ENCODE measurements around the gene PCDHGA8. TPM values are rescaled to one million over a fixed set of nuclear protein-coding genes. Genes with fewer than 3 reads are reported as not detected.
"Not testable (repeated sequence)": the region's sequence is repeated elsewhere in the genome, so short reads cannot be mapped to it uniquely, and the experiment has no call there.

The PCDHGA8 gene
- total RNA-seq, 1 experiment from 2014 or later: 0.07 TPM

GRCh38 chr5:141432308-141432707 lies 39.9 kb downstream of the PCDHGA8 start:
- DNase-seq (ENCODE audit: low read depth): not testable (repeated sequence)

GRCh38 chr5:141432726-141433125 lies 40.3 kb downstream of the PCDHGA8 start:
- DNase-seq (ENCODE audit: low read depth): not testable (repeated sequence)

- no peak for DNase-seq (ENCODE audit: low read depth)
Measured at GRCh38 chr5:141434006-141434405, 41.6 kb downstream of the PCDHGA8 start.

GRCh38 chr5:141437221-141437620 lies 44.8 kb downstream of the PCDHGA8 start:
- no peak for DNase-seq (ENCODE audit: low read depth)

- peak; percentile 7 for DNase-seq (ENCODE audit: low read depth)
Measured at GRCh38 chr5:141439411-141440141, 47.1 kb downstream of the PCDHGA8 start.

- DNase-seq (ENCODE audit: low read depth): no peak
Measured at GRCh38 chr5:141440341-141440740, 47.9 kb downstream of the PCDHGA8 start.

GRCh38 chr5:141441571-141442170 lies 49.2 kb downstream of the PCDHGA8 start:
- no peak for DNase-seq (ENCODE audit: low read depth)

Other genes with a start within 250 kb of the PCDHGA8 start
- 0.49 and 0.62 TPM in 2 replicates for gene PCDHB6, start 242.6 kb upstream of the PCDHGA8 start, total RNA-seq (2014; rRNA removed; shearing (Covaris generic))
- 1.7 and 2.1 TPM in 2 replicates for gene PCDHB7, start 220.0 kb upstream of the PCDHGA8 start, total RNA-seq (2014; rRNA removed; shearing (Covaris generic))
- gene PCDHB8, start 214.8 kb upstream of the PCDHGA8 start, total RNA-seq (2014; rRNA removed; shearing (Covaris generic)): 0.98 and 3.8 TPM in 2 replicates
- gene PCDHB16, start 210.2 kb upstream of the PCDHGA8 start, total RNA-seq (2014; rRNA removed; shearing (Covaris generic)): 3.0 and 8.6 TPM in 2 replicates
- gene PCDHB9, start 205.5 kb upstream of the PCDHGA8 start, total RNA-seq (2014; rRNA removed; shearing (Covaris generic)): 1.6 and 9.3 TPM in 2 replicates
- 0.49 and 1.3 TPM in 2 replicates for gene PCDHB10, start 200.3 kb upstream of the PCDHGA8 start, total RNA-seq (2014; rRNA removed; shearing (Covaris generic))
- gene PCDHB11, start 193.0 kb upstream of the PCDHGA8 start, total RNA-seq (2014; rRNA removed; shearing (Covaris generic)): 0.25 and 0.49 TPM in 2 replicates
- gene PCDHB12, start 183.9 kb upstream of the PCDHGA8 start, total RNA-seq (2014; rRNA removed; shearing (Covaris generic)): 1.7 and 2.6 TPM in 2 replicates
- 0.39 and 0.42 TPM in 2 replicates for gene PCDHB13, start 178.7 kb upstream of the PCDHGA8 start, total RNA-seq (2014; rRNA removed; shearing (Covaris generic))
- gene PCDHB14, start 169.3 kb upstream of the PCDHGA8 start, total RNA-seq (2014; rRNA removed; shearing (Covaris generic)): 0.44 and 1.9 TPM in 2 replicates
- 0.17 TPM in 1 of 2 replicates, not detected in the other for gene PCDHB15, start 147.2 kb upstream of the PCDHGA8 start, total RNA-seq (2014; rRNA removed; shearing (Covaris generic))
- gene SLC25A2, start 88.6 kb upstream of the PCDHGA8 start, total RNA-seq (2014; rRNA removed; shearing (Covaris generic)): 0.05 TPM in 1 of 2 replicates, not detected in the other
- gene TAF7, start 71.8 kb upstream of the PCDHGA8 start, total RNA-seq (2014; rRNA removed; shearing (Covaris generic)): 52.8 and 84.2 TPM in 2 replicates
- 0.71 and 0.89 TPM in 2 replicates for gene PCDHGA1, start 62.1 kb upstream of the PCDHGA8 start, total RNA-seq (2014; rRNA removed; shearing (Covaris generic))
- 0.22 and 0.32 TPM in 2 replicates for gene PCDHGA2, start 53.9 kb upstream of the PCDHGA8 start, total RNA-seq (2014; rRNA removed; shearing (Covaris generic))
- 0.49 TPM in 1 of 2 replicates, not detected in the other for gene PCDHGA3, start 48.8 kb upstream of the PCDHGA8 start, total RNA-seq (2014; rRNA removed; shearing (Covaris generic))
- 3.3 and 4.9 TPM in 2 replicates for gene PCDHGB1, start 42.5 kb upstream of the PCDHGA8 start, total RNA-seq (2014; rRNA removed; shearing (Covaris generic))
- gene PCDHGA4, start 37.6 kb upstream of the PCDHGA8 start, total RNA-seq (2014; rRNA removed; shearing (Covaris generic)): 0.17 and 0.91 TPM in 2 replicates
- gene PCDHGB2, start 32.6 kb upstream of the PCDHGA8 start, total RNA-seq (2014; rRNA removed; shearing (Covaris generic)): 0.25 and 0.57 TPM in 2 replicates
- 0.02 and 0.10 TPM in 2 replicates for gene PCDHGA5, start 28.5 kb upstream of the PCDHGA8 start, total RNA-seq (2014; rRNA removed; shearing (Covaris generic))
- 0.49 and 0.54 TPM in 2 replicates for gene PCDHGB3, start 22.4 kb upstream of the PCDHGA8 start, total RNA-seq (2014; rRNA removed; shearing (Covaris generic))
- gene PCDHGA6, start 18.7 kb upstream of the PCDHGA8 start, total RNA-seq (2014; rRNA removed; shearing (Covaris generic)): 0.07 and 1.1 TPM in 2 replicates
- gene PCDHGA7, start 9.9 kb upstream of the PCDHGA8 start, total RNA-seq (2014; rRNA removed; shearing (Covaris generic)): 0.17 TPM in 1 of 2 replicates, not detected in the other
- gene PCDHGB4, start 4.9 kb upstream of the PCDHGA8 start, total RNA-seq (2014; rRNA removed; shearing (Covaris generic)): not detected in 2 replicates
- gene PCDHGB5, start 5.3 kb downstream of the PCDHGA8 start, total RNA-seq (2014; rRNA removed; shearing (Covaris generic)): not detected in 2 replicates
- 0.02 and 0.17 TPM in 2 replicates for gene PCDHGA9, start 10.1 kb downstream of the PCDHGA8 start, total RNA-seq (2014; rRNA removed; shearing (Covaris generic))
- 0.02 TPM in 1 of 2 replicates, not detected in the other for gene PCDHGB6, start 15.4 kb downstream of the PCDHGA8 start, total RNA-seq (2014; rRNA removed; shearing (Covaris generic))
- gene PCDHGA10, start 20.4 kb downstream of the PCDHGA8 start, total RNA-seq (2014; rRNA removed; shearing (Covaris generic)): 0.71 and 0.89 TPM in 2 replicates
- 7.1 and 7.7 TPM in 2 replicates for gene PCDHGB7, start 25.0 kb downstream of the PCDHGA8 start, total RNA-seq (2014; rRNA removed; shearing (Covaris generic))
- 0.05 TPM in 1 of 2 replicates, not detected in the other for gene PCDHGA11, start 28.4 kb downstream of the PCDHGA8 start, total RNA-seq (2014; rRNA removed; shearing (Covaris generic))
- 0.39 TPM in 1 of 2 replicates, not detected in the other for gene PCDHGA12, start 37.9 kb downstream of the PCDHGA8 start, total RNA-seq (2014; rRNA removed; shearing (Covaris generic))
- 41.3 and 88.4 TPM in 2 replicates for gene PCDHGC3, start 83.3 kb downstream of the PCDHGA8 start, total RNA-seq (2014; rRNA removed; shearing (Covaris generic))
- 0.25 and 0.69 TPM in 2 replicates for gene PCDHGC4, start 92.4 kb downstream of the PCDHGA8 start, total RNA-seq (2014; rRNA removed; shearing (Covaris generic))
- 2.0 and 2.2 TPM in 2 replicates for gene PCDHGC5, start 96.4 kb downstream of the PCDHGA8 start, total RNA-seq (2014; rRNA removed; shearing (Covaris generic))
- 32.8 and 77.0 TPM in 2 replicates for gene DIAPH1, start 226.4 kb downstream of the PCDHGA8 start, total RNA-seq (2014; rRNA removed; shearing (Covaris generic))
- gene HDAC3, start 244.2 kb downstream of the PCDHGA8 start, total RNA-seq (2014; rRNA removed; shearing (Covaris generic)): 78.2 and 88.4 TPM in 2 replicates
- gene RELL2, start 244.4 kb downstream of the PCDHGA8 start, total RNA-seq (2014; rRNA removed; shearing (Covaris generic)): 8.3 and 9.0 TPM in 2 replicates